NOMO-1 treated with DMSO at 0.1 percent for 48 hours (cell line): Measurements from ENCODE around the gene KCNG1.
"Not testable (repeated sequence)": the region's sequence is repeated elsewhere in the genome, so short reads cannot be mapped to it uniquely, and the experiment has no call there.

Source experiments
- DNase-seq: peaks from one replicate; lab custom pipeline; 2025; ENCODE audit not compliant: unreplicated experiment; lab: John Stamatoyannopoulos, UW

The KCNG1 gene

DNA sequence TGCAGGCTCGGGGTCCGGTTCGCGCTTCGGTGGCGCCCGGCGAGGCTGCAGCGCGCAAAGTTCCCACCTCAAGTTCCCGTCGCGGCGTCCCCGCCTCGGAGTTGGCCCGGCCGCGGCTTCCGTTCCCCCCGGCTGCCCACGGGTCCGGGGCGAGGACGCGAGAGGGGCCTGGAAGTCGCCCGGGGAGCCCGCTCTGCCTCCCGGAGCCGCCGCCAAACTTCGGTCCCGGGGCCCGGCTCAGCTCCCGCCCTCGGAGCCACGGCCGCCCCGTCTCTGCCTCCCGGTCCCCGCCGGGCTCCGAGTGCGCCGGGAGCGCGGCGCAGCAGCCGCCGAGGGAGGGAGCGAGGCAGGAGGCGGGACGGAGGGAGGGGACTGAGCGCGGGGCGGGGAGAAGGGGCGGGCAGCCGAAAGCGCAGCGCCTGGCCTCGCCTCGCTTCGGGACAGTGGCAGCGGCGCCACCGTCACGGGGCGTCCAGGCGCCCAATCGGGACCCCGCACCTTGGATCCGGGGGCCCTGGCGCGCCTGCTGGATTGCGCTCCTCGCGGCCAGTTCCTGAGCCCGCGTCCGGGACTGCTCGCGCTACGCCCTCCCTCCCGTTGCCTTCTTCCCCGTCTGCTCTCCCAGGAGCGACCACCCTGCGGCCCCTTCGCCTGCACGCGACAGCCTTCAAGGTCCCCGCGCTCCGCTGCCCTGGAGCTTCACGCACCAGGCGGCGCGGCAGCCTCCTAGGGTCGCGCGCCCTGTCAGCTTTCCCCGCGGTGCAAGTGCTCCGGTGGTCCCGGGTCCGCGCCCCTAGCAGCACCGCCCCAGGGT is at the start of gene KCNG1:
Gene KCNG1 (minus strand): TSS at position 305 of the 814 bp plus-strand sequence. CDS start 12,769 bp downstream, outside the sequence.
- DNase-seq = peak; percentile 74

DNA sequence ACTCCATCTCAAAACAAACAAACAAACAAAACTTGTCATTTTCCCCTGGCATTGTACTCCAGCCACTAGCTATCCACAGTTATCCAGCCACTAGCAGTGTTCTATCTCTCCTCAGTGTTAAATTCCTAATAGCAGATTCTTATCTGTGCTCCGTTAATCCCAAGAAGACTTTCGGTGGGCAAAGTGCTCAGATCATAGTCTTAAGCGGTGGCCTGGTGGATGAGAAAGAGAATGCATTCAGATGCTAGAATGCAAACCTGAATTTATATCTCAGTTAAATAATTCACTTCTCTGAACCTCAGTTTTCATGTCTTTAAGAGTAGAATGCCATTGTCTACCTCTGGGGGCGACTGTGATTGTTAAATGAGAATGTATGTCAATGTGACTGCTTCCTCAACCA is 47.7 kb upstream of the KCNG1 start:
- no peak for DNase-seq

GRCh38 chr20:51067792-51068191 is 44.9 kb upstream of the KCNG1 start:
- DNase-seq = no peak

DNA sequence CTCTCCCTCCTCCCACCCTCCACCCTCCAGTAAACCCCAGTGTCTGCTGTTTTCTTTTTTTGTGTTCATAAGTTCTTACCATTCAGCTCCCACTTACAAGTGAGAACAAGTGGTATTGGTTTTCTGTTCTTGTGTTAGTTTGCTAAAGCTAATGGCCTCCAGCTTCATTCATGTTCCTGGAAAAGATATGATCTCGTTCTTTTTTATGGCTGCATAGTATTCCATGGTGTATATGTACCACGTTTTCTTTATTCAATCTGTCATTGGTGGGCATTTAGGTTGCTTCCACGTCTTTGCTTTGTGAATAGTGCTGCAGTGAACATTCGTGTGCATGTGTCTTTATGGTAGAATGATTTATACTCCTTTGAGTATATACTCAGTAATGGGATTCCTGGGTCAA is 42.7 kb upstream of the KCNG1 start:
- no peak for DNase-seq

- DNase-seq = no peak
Measured at GRCh38 chr20:51064137-51064536, 41.2 kb upstream of the KCNG1 start.

DNA sequence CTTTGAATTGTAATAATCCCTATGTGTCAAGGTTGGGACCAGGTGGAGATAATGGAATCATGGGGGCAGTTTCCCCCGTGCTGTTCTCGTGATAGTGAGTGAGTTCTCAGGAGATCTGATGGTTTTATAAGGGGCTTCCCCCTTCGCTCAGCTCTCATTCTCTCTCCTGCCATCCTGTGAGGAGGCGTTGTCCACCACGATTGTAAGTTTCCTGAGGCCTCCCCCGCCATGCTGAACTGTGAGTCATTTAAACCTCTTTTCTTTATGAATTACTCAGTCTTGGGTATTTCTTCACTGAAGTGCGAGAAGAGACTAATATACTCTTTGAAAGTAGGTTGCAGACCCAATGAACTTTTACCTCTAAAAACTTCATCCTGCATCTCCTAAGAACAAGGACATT is 39.2 kb upstream of the KCNG1 start:
- DNase-seq = no peak

- no peak for DNase-seq
Measured at GRCh38 chr20:51061418-51062045, 38.6 kb upstream of the KCNG1 start.

DNA sequence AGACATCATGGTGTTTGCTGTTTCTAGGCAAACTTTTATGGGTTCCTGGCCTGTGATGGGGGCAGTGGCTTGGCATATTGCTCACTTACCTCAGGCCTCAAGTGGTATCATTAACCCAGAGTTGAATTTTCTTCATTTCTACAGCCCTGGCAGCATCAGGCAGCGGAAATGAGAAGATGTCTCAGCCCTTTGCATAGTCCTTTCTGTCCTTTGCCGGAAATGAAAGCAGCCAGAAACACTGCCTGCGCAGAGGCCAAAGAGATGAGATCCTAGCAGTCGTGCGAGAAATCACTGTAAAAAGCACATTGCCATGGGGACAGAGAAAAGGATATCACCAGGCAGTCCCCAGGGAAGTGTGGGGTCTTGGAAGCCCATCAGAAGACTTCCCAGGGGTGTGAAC is 37.4 kb upstream of the KCNG1 start:
- no peak for DNase-seq

DNA sequence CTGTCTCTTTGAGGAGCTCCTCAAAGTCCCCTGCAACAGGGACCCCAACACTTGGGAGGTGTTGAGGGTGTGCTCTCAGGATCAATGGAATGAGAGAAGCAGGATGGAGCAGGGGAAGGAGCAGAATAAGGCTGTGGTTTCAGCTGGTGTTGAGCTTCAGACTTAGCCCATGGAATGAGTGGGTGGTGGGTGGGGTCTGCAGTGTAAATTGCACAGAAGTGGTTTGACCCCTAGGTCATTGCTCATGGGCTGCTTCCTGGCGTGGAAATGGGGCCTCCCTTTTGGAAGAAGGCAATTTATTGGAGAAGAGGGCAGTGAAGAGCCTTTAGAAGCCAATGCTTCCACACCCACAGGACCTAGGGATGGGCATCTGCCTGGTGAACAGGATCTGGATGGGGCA is 37.0 kb upstream of the KCNG1 start:
- DNase-seq = no peak

GRCh38 chr20:51058017-51058416 is 35.1 kb upstream of the KCNG1 start:
- no peak for DNase-seq

- DNase-seq = no peak
Measured at GRCh38 chr20:51054233-51054632, 31.3 kb upstream of the KCNG1 start.

DNA sequence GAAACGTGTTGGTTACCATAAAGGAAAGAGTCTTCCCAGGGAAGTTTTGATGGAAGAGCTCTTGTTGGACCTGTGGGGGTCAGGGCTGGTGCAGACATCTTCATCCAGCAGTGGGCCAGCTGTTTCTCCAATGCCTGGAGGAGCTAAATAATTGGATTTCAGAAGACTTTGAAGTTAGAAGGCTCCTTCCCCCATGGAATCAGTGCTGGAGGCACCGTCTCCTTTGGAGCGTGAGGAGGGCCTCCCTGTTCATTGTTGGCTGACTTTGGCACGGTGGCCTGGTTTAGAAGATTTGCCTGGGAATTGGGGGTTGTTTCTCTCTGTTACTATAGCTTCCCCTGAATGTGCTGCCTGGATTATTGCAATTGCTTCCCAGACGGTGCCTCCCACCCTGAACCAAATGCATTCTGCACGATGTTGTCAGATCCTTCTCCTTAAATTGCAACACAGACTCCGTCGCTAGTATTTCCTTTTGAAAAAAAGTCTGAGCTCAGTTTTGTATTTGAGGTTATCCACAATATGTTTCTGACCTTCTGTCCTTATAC is 27.7 kb upstream of the KCNG1 start:
- DNase-seq = no peak

GRCh38 chr20:51046021-51046985 is 23.4 kb upstream of the KCNG1 start:
- DNase-seq = no peak

DNA sequence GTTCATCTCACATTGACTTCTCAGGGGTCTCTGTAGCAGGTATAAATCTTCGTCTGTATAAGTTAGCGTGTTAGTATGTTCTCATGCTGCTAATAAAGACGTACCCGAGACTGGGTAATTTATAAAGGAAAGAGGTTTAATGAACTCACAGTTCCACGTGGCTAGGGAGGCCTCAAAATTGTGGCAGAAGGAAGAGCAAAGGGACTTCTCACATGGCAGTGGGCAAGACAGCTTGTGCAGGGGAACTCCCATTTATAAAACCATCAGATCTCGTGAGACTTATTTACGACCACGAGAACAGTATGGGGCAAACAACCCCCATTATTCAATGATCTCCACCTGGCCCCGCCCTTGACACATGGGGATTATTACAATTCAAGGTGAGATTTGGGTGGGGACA is 22.6 kb upstream of the KCNG1 start:
- DNase-seq = not testable (repeated sequence)

GRCh38 chr20:51044796-51045195 is 21.9 kb upstream of the KCNG1 start:
- DNase-seq = no peak

GRCh38 chr20:51043811-51044210 is 20.9 kb upstream of the KCNG1 start:
- DNase-seq = no peak

GRCh38 chr20:51042657-51043247 is 19.8 kb upstream of the KCNG1 start:
- DNase-seq = no peak

DNA sequence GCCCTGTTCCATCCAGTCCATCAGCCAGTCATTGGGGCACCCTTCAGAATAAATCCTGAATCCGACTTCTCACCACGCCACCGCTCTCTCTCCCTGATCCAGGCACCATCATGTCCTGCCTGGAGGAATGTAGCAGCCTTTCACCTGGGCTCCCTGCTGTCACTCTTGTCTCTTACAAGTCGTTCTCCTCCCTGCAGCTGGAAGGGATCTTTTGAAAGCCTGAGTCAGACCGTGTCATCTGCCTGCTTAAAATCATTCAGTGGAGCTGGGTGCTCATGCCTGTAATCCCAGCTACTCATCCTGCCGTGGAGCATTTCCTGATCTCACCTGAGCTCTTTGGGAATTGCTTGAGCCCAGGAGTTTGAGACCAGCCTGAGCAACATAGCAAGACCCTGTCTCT is 19.2 kb upstream of the KCNG1 start:
- DNase-seq = no peak

- DNase-seq = no peak
Measured at GRCh38 chr20:51037532-51038115, 14.7 kb upstream of the KCNG1 start.

DNA sequence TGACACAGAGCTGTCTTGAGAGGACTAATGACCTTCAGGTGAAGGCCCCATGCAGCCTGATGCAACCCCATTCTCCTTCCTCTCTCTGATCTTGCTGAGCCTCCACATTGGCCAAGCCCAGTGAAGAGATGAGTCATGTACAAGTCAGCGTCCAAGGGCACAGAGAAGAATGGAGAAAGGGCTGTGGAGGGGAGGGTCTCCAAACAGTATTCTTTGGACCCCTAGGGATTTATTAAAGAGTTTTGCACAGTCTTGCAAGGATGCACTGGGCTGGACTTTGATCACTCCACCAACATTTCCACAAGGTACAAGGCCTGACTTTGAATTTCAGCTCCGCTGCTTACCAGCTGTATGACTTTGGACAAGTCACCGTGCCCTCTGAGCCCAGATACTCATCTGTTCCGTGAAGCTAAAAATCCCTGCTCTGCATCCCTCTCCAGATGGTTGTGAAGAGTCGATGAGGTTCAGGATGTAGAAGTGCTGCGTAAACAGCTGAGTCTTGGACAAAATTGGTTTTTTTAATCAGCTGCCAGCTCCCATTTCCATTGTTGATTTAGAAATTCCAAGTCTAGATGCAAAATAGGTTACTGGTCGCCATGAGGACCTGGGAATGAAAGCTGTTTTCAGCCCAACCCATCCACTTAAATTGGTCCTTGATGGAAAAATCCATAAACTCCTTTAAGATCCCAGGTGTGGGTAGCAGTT is 14.1 kb upstream of the KCNG1 start:
- peak; percentile 30 for DNase-seq
